NT2/D1 (cell line): ENCODE measurements around the gene GNAI3.

Experiments used
- SUZ12 ChIP-seq: IDR thresholded peaks from 2 replicates; pipeline ENCODE4 v1.6.1; 2011; ENCODE audit not compliant: insufficient read length, insufficient read depth; ENCODE audit errors: extremely low read depth
- YY1 ChIP-seq: IDR thresholded peaks from 2 replicates; pipeline ENCODE4 v1.6.1; 2011; ENCODE audit not compliant: insufficient read length, insufficient read depth
- ZNF274 ChIP-seq: IDR thresholded peaks from 2 replicates; pipeline ENCODE4 v1.6.1; 2011; ENCODE audit warnings: mild to moderate bottlenecking, low read depth, low read length

GRCh38 chr1:109615879-109616278, 67.5 kb downstream of the GNAI3 start:
- TF ChIP-seq SUZ12 (no peak), YY1 (no peak), ZNF274 (no peak)
